GM12878 (cell line): ENCODE results near the gene ATAD3A. TPM values are rescaled to one million over a fixed set of nuclear protein-coding genes. Genes with fewer than 3 reads are reported as not detected.

ENCODE experiments used
- ATAC-seq: fragments of 200-7000 bp; cut with Tn5 transposase; 3 replicates; pipeline ENCODE4 v1.9.1; 2020; ENCODE audit warnings: mild to moderate bottlenecking, moderate library complexity
- BruUV-seq: library from RNA; stranded (reverse); fragments of 400-500 nt; replicated peaks from 2 replicates; lab custom pipeline; 2021; lab: Mats Ljungman, UMichigan
- CTCF ChIA-PET: fragments of 300-600 bp; sonication (Branson Sonifier 250); formaldehyde crosslinking; extraction: SDS; loops from one replicate; lab custom pipeline; 2021; ENCODE audit warnings: inconsistent platforms; lab: Yijun Ruan, JAX
- POLR2A ChIA-PET: fragments of 350-600 bp; formaldehyde crosslinking; extraction: SDS; loops from one replicate; lab custom pipeline; 2021; ENCODE audit warnings: inconsistent platforms; lab: Charles Lee
- RAD21 ChIA-PET: fragments of 300-600 bp; sonication (Branson Sonifier 250); formaldehyde crosslinking; loops from one replicate; lab custom pipeline; 2023; ENCODE audit warnings: antibody characterized with exemption; ENCODE audit not compliant: unreplicated experiment; lab: Charles Lee
- SMC1A ChIA-PET: fragments of 300-600 bp; sonication (Branson Sonifier 250); formaldehyde crosslinking; loops from one replicate; lab custom pipeline; 2023; ENCODE audit not compliant: unreplicated experiment, uncharacterized antibody; lab: Charles Lee
- DNase-seq: peaks from one replicate; pipeline ENCODE4 v3.0.0-alpha.2; 2011; ENCODE audit warnings: low read depth, low spot score
- FAIRE-seq: peaks from 3 replicates; lab custom pipeline; 2011; peaks lifted over from hg19 to GRCh38; lab: Jason Lieb, UNC
- H2AFZ ChIP-seq: 2 replicates; pipeline ENCODE4 v1.6.0; 2011; ENCODE audit warnings: low read depth, low read length, control low read depth; ENCODE audit not compliant: control insufficient read depth
- H3K27ac ChIP-seq: 2 replicates; pipeline ENCODE4 v1.5.1; 2011; ENCODE audit warnings: control low read depth; ENCODE audit not compliant: control insufficient read depth, insufficient read depth
- H3K27me3 ChIP-seq, 2 experiments: replicated peaks in 1 of 2; 2 replicates each; pipeline versions ENCODE4 v1.6.0 to v1.6.1; 2011; ENCODE audit warnings: low read length in 1 of 2; ENCODE audit not compliant: control insufficient read depth in 2 of 2, insufficient read depth in 2 of 2
- H3K36me3 ChIP-seq, 2 experiments: 2 replicates each; pipeline ENCODE4 v1.5.1; 2011; ENCODE audit warnings: low read length in 1 of 2; ENCODE audit not compliant: control insufficient read depth in 2 of 2, insufficient read depth in 2 of 2
- H3K4me1 ChIP-seq: 2 replicates; pipeline ENCODE4 v1.6.1; 2011; ENCODE audit warnings: mild to moderate bottlenecking, low read length, moderate library complexity, mixed read lengths; ENCODE audit not compliant: control insufficient read depth, insufficient read depth
- H3K4me2 ChIP-seq: 2 replicates; pipeline ENCODE4 v1.6.0; 2011; ENCODE audit warnings: control low read depth; ENCODE audit not compliant: control insufficient read depth, insufficient read depth
- H3K4me3 ChIP-seq: fragments of 200-600 bp; sonication (generic); 2 replicates; pipeline ENCODE4 v1.5.1; 2016
- H3K79me2 ChIP-seq: 2 replicates; pipeline ENCODE4 v1.6.0; 2011; ENCODE audit warnings: low read length; ENCODE audit not compliant: control insufficient read depth, insufficient read depth
- H3K9ac ChIP-seq: 2 replicates; pipeline ENCODE4 v1.8.0; 2011; ENCODE audit warnings: low read length, control low read depth, mixed read lengths; ENCODE audit not compliant: control insufficient read depth, insufficient read depth
- H3K9me3 ChIP-seq: replicated peaks from 3 replicates; pipeline ENCODE4 v1.5.1; 2011; ENCODE audit warnings: mild to moderate bottlenecking, low read length; ENCODE audit not compliant: control insufficient read depth, insufficient read depth
- H4K20me1 ChIP-seq: 2 replicates; pipeline ENCODE4 v1.6.0; 2011; ENCODE audit not compliant: control insufficient read depth, insufficient read depth
- ETV6 ChIP-seq, 2 experiments: fragments of 450-650 bp in 1 of 2; IDR thresholded peaks in 1 of 2; conservative IDR thresholded peaks in 1 of 2; 2 replicates each; pipeline ENCODE4 v1.6.1; 2014; ENCODE audit warnings: antibody characterized with exemption in 1 of 2, borderline replicate concordance in 1 of 2, low read depth in 1 of 2, mild to moderate bottlenecking in 1 of 2, moderate library complexity in 1 of 2
- GABPA ChIP-seq: IDR thresholded peaks from 2 replicates; pipeline ENCODE4 v1.6.1; 2014; ENCODE audit warnings: antibody characterized with exemption, low read depth, mild to moderate bottlenecking, inconsistent platforms
- MYB ChIP-seq: fragments of 150-350 bp; IDR thresholded peaks from 2 replicates; pipeline ENCODE4 v1.6.1; 2014; ENCODE audit warnings: mild to moderate bottlenecking, low read depth, low read length, borderline replicate concordance
- RBBP5 ChIP-seq: fragments of 200-600 bp; sonication (generic); conservative IDR thresholded peaks from 2 replicates; pipeline ENCODE4 v1.6.1; 2016
- RFX5 ChIP-seq: IDR thresholded peaks from 2 replicates; pipeline ENCODE4 v1.6.1; 2011; ENCODE audit warnings: low read depth, low read length, improper control_type of control experiment
- SIX5 ChIP-seq: IDR thresholded peaks from 2 replicates; pipeline ENCODE4 v1.6.1; 2011; ENCODE audit warnings: mild to moderate bottlenecking, low read depth, low read length, moderate library complexity; ENCODE audit not compliant: severe bottlenecking
- STAT1 ChIP-seq: fragments of 450-650 bp; conservative IDR thresholded peaks from 2 replicates; pipeline ENCODE4 v1.6.1; 2014; ENCODE audit warnings: antibody characterized with exemption, mild to moderate bottlenecking
- STAT3 ChIP-seq: IDR thresholded peaks from 2 replicates; pipeline ENCODE4 v1.6.1; 2011; ENCODE audit warnings: low read depth, low read length, improper control_type of control experiment
- TARDBP ChIP-seq: IDR thresholded peaks from 2 replicates; pipeline ENCODE4 v1.6.1; 2016; ENCODE audit warnings: borderline replicate concordance
- TBL1XR1 ChIP-seq: IDR thresholded peaks from 2 replicates; pipeline ENCODE4 v1.6.1; 2012; ENCODE audit warnings: low read depth, low read length, improper control_type of control experiment
- WGBS: methylation state at CpG from one replicate; pipeline ENCODE4 v1.1.6; 2016; ENCODE audit warnings: low lambda C conversion rate; ENCODE audit not compliant: insufficient replicate concordance, insufficient coverage; ENCODE audit errors: missing lambda C conversion rate; 5-methylcytosine and 5-hydroxymethylcytosine counted together
- in situ Hi-C: fragments of 300-500 bp; cut with MboI; formaldehyde crosslinking; loops from 9 replicates; pipeline ENCODE4 v1.14.3; 2018; ENCODE audit warnings: mixed read lengths
- intact Hi-C: fragments of 100-400 bp; cut with micrococcal nuclease; formaldehyde crosslinking; loops from one replicate; pipeline ENCODE4 v1.14.2; 2022; ENCODE audit not compliant: unreplicated experiment
- polyA plus RNA-seq, 11 experiments: library from polyadenylated mRNA; depleted of rRNA in 4 of 11; unstranded in 6 of 11; stranded (reverse) in 5 of 11; fragments of >200 nt; fragmentation: Nextera tagmentation in 4 of 11; fragmentation: Illumina TruSeq in 1 of 11; extraction: Ambion mirVana in 4 of 11; extraction: Trizol in 1 of 11; gene quantifications; 1 replicate in 1 of 11; 2 replicates in 10 of 11; pipeline versions ENCODE4 v1.2.1 to v1.2.3, GENCODE V29; 2011 to 2016; ENCODE audit warnings: inconsistent platforms in 2 of 11, missing spikeins in 2 of 11, low read depth in 1 of 11
- total RNA-seq, 4 experiments: library from RNA; depleted of rRNA in 3 of 4; stranded (reverse); fragments of >200 nt in 3 of 4; fragmentation: Illumina TruSeq in 1 of 4; extraction: Trizol in 1 of 4; gene quantifications; 2 replicates each; pipeline versions ENCODE4 v1.2.1 to v1.2.3, GENCODE V29; 2013 to 2021
- TF ChIP-seq, protein P1 (sequence below): fragments of 450-650 bp; conservative IDR thresholded peaks from 2 replicates; pipeline ENCODE4 v1.6.1; 2017; ENCODE audit warnings: mild to moderate bottlenecking, moderate library complexity
- TF ChIP-seq, protein P2 (sequence below): fragments of 450-650 bp; IDR thresholded peaks from 2 replicates; pipeline ENCODE4 v1.6.1; 2016; ENCODE audit warnings: mild to moderate bottlenecking
- TF ChIP-seq, protein P3 (sequence below): fragments of 450-650 bp; IDR thresholded peaks from 2 replicates; pipeline ENCODE4 v1.6.1; 2018; ENCODE audit warnings: borderline replicate concordance, mild to moderate bottlenecking; ENCODE audit not compliant: partially characterized antibody
- TF ChIP-seq, protein P4 (sequence below): IDR thresholded peaks from 2 replicates; pipeline ENCODE4 v1.6.1; 2011; ENCODE audit warnings: borderline replicate concordance, low read depth, mild to moderate bottlenecking, moderate library complexity, low read length; ENCODE audit not compliant: insufficient read depth, poor library complexity, severe bottlenecking
- TF ChIP-seq, protein P5 (sequence below): IDR thresholded peaks from 2 replicates; pipeline ENCODE4 v1.6.1; 2012; ENCODE audit warnings: low read length, inconsistent platforms

Gene ATAD3A
- total and polyA plus RNA-seq, 10 of the 15 experiments (the other 5 are each of a cell fraction or from before 2014, with no cell fraction given), result 0.05 to 93.5 (median 38.9) TPM

DNA sequence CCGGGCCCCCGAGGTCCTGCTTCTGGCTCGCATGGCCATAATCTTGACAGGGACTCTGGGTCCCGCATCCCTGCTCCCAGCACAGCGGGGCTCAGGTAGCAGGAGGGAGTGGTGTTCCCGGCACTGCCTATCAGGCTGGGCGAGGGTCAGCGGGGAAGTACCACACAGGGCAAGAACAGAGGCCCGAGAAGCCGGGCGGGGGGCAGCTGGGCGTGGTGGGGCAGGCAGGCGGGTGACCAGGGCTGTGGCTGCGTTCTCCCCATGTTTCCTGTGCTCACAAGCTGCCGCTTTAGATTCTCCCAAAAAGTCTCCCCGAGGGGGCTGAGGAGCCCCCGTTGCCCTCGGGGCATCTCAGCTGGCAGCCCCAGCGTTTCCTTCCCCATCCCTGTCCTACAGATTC is 22.1 kb upstream of the ATAD3A start:
- ATAC-seq (no peak), FAIRE-seq (no peak), DNase-seq (no peak)
- Histone ChIP-seq H3K36me3 (peaks cover 6 to 21% of the 10 kb centered on the region in 2 experiments; a peak in 3 of 4 replicates), H4K20me1 (no peaks in the 10 kb centered on the region), H3K4me1 (no peaks in the 10 kb centered on the region), H3K9me3 (peaks cover 6% of the 10 kb centered on the region; the same call in 2 of the 3 replicates), H2AFZ (no peak overlapping the region), H3K27me3 (no peaks in the 10 kb centered on the region), H3K27ac (no peak overlapping the region), H3K9ac (no peak overlapping the region), H3K4me3 (no peak overlapping the region), H3K79me2 (no peaks in the 10 kb centered on the region), H3K4me2 (no peak overlapping the region)
- BruUV-seq, result no TSS peak
- intact Hi-C loops, result no loop called here
- in situ Hi-C loops, result no loop called here
- 99% methylated on average over 19 of the region's 19 CpGs for WGBS
- ChIA-PET CTCF (no interaction called here), SMC1A (no interaction called here), POLR2A (no interaction called here), RAD21 (no interaction called here)
- TF ChIP-seq TARDBP, result no peak
- TF ChIP-seq RFX5, result no peak
- no peak for TF ChIP-seq STAT3
- no peak for TF ChIP-seq TBL1XR1
- TF ChIP-seq, protein P1, sequence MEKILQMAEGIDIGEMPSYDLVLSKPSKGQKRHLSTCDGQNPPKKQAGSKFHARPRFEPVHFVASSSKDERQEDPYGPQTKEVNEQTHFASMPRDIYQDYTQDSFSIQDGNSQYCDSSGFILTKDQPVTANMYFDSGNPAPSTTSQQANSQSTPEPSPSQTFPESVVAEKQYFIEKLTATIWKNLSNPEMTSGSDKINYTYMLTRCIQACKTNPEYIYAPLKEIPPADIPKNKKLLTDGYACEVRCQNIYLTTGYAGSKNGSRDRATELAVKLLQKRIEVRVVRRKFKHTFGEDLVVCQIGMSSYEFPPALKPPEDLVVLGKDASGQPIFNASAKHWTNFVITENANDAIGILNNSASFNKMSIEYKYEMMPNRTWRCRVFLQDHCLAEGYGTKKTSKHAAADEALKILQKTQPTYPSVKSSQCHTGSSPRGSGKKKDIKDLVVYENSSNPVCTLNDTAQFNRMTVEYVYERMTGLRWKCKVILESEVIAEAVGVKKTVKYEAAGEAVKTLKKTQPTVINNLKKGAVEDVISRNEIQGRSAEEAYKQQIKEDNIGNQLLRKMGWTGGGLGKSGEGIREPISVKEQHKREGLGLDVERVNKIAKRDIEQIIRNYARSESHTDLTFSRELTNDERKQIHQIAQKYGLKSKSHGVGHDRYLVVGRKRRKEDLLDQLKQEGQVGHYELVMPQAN, result no peak
- TF ChIP-seq, protein P2, sequence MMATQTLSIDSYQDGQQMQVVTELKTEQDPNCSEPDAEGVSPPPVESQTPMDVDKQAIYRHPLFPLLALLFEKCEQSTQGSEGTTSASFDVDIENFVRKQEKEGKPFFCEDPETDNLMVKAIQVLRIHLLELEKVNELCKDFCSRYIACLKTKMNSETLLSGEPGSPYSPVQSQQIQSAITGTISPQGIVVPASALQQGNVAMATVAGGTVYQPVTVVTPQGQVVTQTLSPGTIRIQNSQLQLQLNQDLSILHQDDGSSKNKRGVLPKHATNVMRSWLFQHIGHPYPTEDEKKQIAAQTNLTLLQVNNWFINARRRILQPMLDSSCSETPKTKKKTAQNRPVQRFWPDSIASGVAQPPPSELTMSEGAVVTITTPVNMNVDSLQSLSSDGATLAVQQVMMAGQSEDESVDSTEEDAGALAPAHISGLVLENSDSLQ, result no peak
- TF ChIP-seq, protein P3, sequence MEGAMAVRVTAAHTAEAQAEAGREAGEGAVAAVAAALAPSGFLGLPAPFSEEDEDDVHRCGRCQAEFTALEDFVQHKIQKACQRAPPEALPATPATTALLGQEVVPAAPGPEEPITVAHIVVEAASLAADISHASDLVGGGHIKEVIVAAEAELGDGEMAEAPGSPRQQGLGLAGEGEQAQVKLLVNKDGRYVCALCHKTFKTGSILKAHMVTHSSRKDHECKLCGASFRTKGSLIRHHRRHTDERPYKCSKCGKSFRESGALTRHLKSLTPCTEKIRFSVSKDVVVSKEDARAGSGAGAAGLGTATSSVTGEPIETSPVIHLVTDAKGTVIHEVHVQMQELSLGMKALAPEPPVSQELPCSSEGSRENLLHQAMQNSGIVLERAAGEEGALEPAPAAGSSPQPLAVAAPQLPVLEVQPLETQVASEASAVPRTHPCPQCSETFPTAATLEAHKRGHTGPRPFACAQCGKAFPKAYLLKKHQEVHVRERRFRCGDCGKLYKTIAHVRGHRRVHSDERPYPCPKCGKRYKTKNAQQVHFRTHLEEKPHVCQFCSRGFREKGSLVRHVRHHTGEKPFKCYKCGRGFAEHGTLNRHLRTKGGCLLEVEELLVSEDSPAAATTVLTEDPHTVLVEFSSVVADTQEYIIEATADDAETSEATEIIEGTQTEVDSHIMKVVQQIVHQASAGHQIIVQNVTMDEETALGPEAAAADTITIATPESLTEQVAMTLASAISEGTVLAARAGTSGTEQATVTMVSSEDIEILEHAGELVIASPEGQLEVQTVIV, result no peak
- TF ChIP-seq, protein P4, sequence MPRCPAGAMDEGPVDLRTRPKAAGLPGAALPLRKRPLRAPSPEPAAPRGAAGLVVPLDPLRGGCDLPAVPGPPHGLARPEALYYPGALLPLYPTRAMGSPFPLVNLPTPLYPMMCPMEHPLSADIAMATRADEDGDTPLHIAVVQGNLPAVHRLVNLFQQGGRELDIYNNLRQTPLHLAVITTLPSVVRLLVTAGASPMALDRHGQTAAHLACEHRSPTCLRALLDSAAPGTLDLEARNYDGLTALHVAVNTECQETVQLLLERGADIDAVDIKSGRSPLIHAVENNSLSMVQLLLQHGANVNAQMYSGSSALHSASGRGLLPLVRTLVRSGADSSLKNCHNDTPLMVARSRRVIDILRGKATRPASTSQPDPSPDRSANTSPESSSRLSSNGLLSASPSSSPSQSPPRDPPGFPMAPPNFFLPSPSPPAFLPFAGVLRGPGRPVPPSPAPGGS, result no peak
- TF ChIP-seq, protein P5, sequence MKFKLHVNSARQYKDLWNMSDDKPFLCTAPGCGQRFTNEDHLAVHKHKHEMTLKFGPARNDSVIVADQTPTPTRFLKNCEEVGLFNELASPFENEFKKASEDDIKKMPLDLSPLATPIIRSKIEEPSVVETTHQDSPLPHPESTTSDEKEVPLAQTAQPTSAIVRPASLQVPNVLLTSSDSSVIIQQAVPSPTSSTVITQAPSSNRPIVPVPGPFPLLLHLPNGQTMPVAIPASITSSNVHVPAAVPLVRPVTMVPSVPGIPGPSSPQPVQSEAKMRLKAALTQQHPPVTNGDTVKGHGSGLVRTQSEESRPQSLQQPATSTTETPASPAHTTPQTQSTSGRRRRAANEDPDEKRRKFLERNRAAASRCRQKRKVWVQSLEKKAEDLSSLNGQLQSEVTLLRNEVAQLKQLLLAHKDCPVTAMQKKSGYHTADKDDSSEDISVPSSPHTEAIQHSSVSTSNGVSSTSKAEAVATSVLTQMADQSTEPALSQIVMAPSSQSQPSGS, result no peak
- TF ChIP-seq SIX5, result no peak
- TF ChIP-seq GABPA, result no peak
- TF ChIP-seq STAT1, result no peak
- no peak for TF ChIP-seq ETV6 (conservative IDR thresholded peaks at IDR 0.05 in 1 of 2, IDR thresholded peaks at IDR 0.05 in 1 of 2; ENCODE audit: borderline replicate concordance in 1 of 2, low read depth in 1 of 2)
- no peak for TF ChIP-seq RBBP5
- TF ChIP-seq MYB, result no peak
